Left colon (tissue), 2 donors: Measurements from ENCODE around the gene RRAGC. TPM values are rescaled to one million over a fixed set of nuclear protein-coding genes. Genes with fewer than 3 reads are reported as not detected.

Experiments
- ATAC-seq: fragments of 200-7000 bp; cut with Tn5 transposase; one replicate; pipeline ENCODE4 v1.9.1; 2020; ENCODE audit warnings: mild to moderate bottlenecking, moderate library complexity
- DNase-seq, 2 donors: peaks; one replicate each; pipeline ENCODE4 v3.0.0-alpha.2; 2020
- intact Hi-C, 2 donors: fragments of 100-400 bp; cut with DNase I in 1 of 2; cut with micrococcal nuclease in 1 of 2; formaldehyde crosslinking; loops; one replicate each; pipeline versions ENCODE4 v1.11.2 to v1.14.0; 2022; cut with DNase I, micrococcal nuclease
- total RNA-seq, 2 donors: library from RNA; stranded (reverse); fragmentation: NEBNext Ultra II Directional; extraction: Animal tissue kit (Norgen Biotek cat#: 25700); gene quantifications; one replicate each; pipeline ENCODE4 v1.2.1, GENCODE V29; 2021
- donor health status: DM: no; HTN: no; CAD: no.
- donor health status: DM: yes; HTN: yes; CAD: no.

The RRAGC gene
- total RNA-seq, 2 donors from 2014 or later: 30.7 to 37.9 TPM

- ATAC-seq: no peak
Measured at GRCh38 chr1:38791892-38792291, 67.7 kb downstream of the RRAGC start.

DNA sequence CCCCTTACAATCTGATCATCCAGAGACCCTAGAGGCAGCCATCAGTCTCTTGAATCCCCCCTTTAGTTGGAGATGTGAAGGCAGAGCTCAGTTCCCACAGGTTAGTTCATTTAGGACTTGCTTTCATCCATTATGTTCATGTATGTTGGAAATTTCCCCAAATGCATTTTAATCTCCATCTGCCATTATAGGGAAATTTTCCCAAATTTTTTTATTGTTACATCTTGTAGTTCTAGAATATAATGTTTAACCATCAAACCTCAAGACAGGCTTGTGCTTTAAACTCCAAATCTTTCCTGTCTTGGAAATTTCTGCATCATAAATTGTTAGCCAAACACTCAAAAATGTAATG, 68.4 kb downstream of the RRAGC start:
- DNase-seq: no peak
- no peak for ATAC-seq
- intact Hi-C loops: no loop called here

More at GRCh38 chr1:38791892-38792291, 67.7 kb downstream of the RRAGC start:
- intact Hi-C loops: no loop called here
- no peak for DNase-seq

DNA sequence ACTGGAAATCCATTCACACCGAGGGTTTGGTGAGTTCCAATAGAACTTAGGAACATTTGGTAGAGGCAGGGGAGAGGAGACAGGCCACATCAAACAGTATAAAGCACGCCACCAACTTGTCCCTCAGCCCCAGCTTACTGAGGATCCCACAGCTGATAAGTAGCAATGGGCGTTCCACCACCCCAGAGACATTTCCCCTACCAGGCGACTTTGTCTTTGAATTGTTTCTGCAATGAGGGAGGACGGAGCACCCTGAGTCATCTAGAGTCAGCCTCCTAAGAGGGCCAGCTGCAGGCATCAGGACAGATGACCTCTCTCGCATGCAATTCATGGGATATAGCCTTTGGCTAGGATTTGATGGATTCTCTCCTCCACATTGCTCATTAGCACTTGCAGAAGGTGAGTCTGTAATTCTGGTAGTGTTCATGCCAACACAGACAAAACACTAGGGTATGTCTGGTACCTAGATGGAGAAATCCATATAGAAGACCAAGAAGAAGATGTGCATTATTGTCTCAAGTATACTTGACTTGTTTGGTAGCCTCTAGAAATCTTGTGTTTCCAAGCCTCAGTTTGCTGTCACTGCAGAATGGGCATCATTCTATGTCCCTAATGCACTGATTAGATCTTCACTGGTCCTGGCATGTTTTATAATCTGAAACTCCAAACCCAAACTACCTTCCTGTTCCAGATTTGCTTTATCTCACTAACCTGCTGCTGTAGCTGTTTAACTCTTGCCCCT, 69.0 kb downstream of the RRAGC start:
- intact Hi-C loops: no loop called here
- ATAC-seq (no peak), DNase-seq (no peak)

DNA sequence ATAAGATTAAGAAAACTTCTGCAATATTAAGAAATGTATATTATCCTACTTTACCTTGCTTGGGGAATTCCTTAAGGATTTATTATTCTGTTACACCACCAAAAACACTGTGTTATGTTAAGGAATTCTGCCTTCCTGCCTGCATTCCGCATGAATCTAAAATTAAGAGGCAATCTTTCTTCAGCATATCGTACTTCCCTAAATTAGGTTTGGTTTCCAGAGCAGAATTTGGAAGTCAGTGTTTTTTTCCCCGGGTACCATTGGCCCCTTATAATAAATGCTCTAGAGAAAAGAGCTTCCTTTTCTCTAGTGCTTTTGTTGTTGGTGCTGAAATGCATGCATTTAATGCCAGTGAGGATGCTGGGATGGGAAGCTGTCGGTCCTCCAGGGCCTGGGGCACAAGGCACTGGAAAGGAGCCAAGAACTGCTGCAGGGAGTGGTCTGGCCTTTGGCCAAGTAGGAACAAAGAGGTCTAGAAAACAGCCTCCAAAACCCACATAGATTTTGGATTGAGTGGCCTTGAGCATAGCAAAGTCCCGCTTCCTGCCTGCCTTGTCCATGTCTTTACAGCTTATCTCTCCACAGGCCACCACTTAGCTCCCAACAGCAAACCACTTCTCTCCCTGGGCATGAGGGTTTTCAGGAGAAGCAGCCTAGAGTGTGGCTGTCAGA, 69.9 kb downstream of the RRAGC start:
- intact Hi-C loops: no loop called here
- DNase-seq: no peak
- ATAC-seq: no peak

DNA sequence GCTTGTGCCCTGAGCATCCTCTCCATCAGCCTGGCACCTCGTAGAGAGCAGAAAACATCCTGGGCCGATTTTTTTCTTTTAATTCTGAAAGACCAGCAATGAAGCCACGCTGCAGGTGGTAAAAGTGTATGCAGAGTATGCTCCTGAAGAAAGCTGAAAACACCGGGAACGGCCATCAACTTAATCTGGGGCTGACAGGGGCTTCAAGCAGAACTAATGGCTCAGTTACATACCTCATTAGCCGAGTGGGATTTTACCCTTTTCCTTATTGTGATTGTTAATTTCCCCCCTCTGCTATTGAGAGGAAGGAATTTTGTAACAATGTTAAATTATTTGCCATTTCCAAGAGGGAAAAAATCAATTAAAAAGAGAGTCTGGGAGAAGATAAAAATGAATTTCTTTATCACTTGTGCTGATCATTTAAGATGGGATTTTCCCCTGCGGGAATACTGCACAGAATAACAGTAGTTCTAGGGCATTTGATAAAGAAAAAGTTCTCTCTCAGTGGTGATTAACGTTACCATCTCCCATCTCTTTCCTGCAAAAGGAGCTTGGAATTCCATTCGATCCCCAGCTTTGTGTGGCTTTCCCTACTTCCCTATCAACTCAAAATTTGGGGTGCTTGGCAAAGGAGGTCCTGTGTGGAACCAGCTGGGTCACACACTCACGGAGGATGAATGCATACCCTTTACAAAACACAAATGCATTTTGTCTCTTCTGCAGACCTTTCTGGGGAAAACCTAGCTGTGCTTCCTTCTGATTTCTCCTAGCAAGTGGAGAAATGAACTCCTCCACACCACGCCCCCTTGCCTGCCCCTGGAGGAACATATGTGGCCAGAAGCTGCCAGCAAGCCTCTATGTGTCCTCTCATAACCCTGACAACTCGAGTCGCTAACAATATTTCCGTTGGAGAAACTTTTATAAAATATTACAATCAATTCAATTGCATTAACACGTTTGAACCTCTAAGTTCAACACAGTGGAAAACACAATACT, 70.9 kb downstream of the RRAGC start:
- DNase-seq (no peak), ATAC-seq (no peak)
- intact Hi-C loops: no loop called here

Other genes with a start within 250 kb of the RRAGC start
- gene MYCBP, start 13.6 kb upstream of the RRAGC start, total RNA-seq: 10 to 100 TPM; 32.7 to 39.3 TPM
- gene GJA9, start 21.8 kb upstream of the RRAGC start, total RNA-seq: 1 to 10 TPM; 1.2 to 1.4 TPM
- gene RHBDL2, start 82.1 kb upstream of the RRAGC start, total RNA-seq: 10 to 100 TPM; 35.1 to 43.3 TPM
- gene AKIRIN1, start 131.5 kb upstream of the RRAGC start, total RNA-seq: 10 to 100 TPM; 51.1 to 59.0 TPM
- 100 to 1,000 TPM; 171 to 193 TPM for gene NDUFS5, start 166.6 kb upstream of the RRAGC start, total RNA-seq